HepG2 (cell line): ENCODE results near the gene RIF1. TPM values are rescaled to one million over a fixed set of nuclear protein-coding genes. Genes with fewer than 3 reads are reported as not detected.
A peak's percentile ranks its signal among the peaks of the same experiment; 100 is the strongest.

Experiments
- AKAP8 ChIP-seq: sonication (generic); formaldehyde crosslinking; IDR thresholded peaks from 2 replicates; pipeline ENCODE4 v1.5.1; 2020; ENCODE audit warnings: mild to moderate bottlenecking, missing genetic modification reagents
- ARID2 ChIP-seq: sonication (generic); formaldehyde crosslinking; IDR thresholded peaks from 2 replicates; pipeline ENCODE4 v1.8.1; 2022; ENCODE audit warnings: mild to moderate bottlenecking, missing genetic modification reagents, borderline replicate concordance
- BRCA1 ChIP-seq: sonication (generic); formaldehyde crosslinking; IDR thresholded peaks from 2 replicates; pipeline ENCODE4 v1.4.0; 2020; ENCODE audit warnings: missing genetic modification reagents
- CEBPB ChIP-seq: IDR thresholded peaks from 2 replicates; pipeline ENCODE4 v1.6.1; 2011; ENCODE audit warnings: low read depth, low read length, improper control_type of control experiment, borderline replicate concordance
- KDM5B ChIP-seq: sonication (generic); formaldehyde crosslinking; IDR thresholded peaks from 2 replicates; pipeline ENCODE4 v1.4.0; 2020; ENCODE audit warnings: missing genetic modification reagents, mild to moderate bottlenecking, borderline replicate concordance
- ONECUT2 ChIP-seq: sonication (generic); formaldehyde crosslinking; IDR thresholded peaks from 2 replicates; pipeline ENCODE4 v1.4.0; 2020; ENCODE audit warnings: missing genetic modification reagents
- POLR2AphosphoS5 ChIP-seq: IDR thresholded peaks from 2 replicates; pipeline ENCODE4 v1.6.1; 2012; ENCODE audit warnings: low read depth, low read length
- PPARG ChIP-seq: conservative IDR thresholded peaks from 2 replicates; pipeline ENCODE4 v1.6.1; 2016; ENCODE audit warnings: missing biosample characterization, missing genetic modification reagents
- RFXAP ChIP-seq: sonication (generic); formaldehyde crosslinking; IDR thresholded peaks from 2 replicates; pipeline ENCODE4 v1.4.0; 2020; ENCODE audit warnings: missing genetic modification reagents, borderline replicate concordance
- SALL1 ChIP-seq: sonication (generic); formaldehyde crosslinking; IDR thresholded peaks from 2 replicates; pipeline ENCODE4 v1.8.0; 2022; ENCODE audit warnings: mild to moderate bottlenecking, missing genetic modification reagents
- TCF7 ChIP-seq: sonication (generic); IDR thresholded peaks from 2 replicates; pipeline ENCODE4 v1.6.1; 2016; ENCODE audit warnings: antibody characterized with exemption, low read depth
- ZBTB21 ChIP-seq: sonication (generic); formaldehyde crosslinking; IDR thresholded peaks from 2 replicates; pipeline ENCODE4 v1.4.0; 2020; ENCODE audit warnings: missing genetic modification reagents
- ZBTB3 ChIP-seq: sonication (generic); formaldehyde crosslinking; IDR thresholded peaks from 2 replicates; pipeline ENCODE4 v1.4.0; 2020; ENCODE audit warnings: low read depth, mild to moderate bottlenecking, moderate library complexity, missing genetic modification reagents, borderline replicate concordance
- ZBTB37 ChIP-seq: sonication (generic); formaldehyde crosslinking; IDR thresholded peaks from 2 replicates; pipeline ENCODE4 v1.4.0; 2020; ENCODE audit warnings: mild to moderate bottlenecking, missing genetic modification reagents
- ZBTB43 ChIP-seq: sonication (generic); formaldehyde crosslinking; conservative IDR thresholded peaks from 2 replicates; pipeline ENCODE4 v1.4.0; 2020; ENCODE audit warnings: missing genetic modification reagents
- ZKSCAN8 ChIP-seq: IDR thresholded peaks from 2 replicates; pipeline ENCODE4 v1.6.1; 2016; ENCODE audit warnings: borderline replicate concordance, missing genetic modification reagents, missing compliant biosample characterization
- ZNF703 ChIP-seq: sonication (generic); formaldehyde crosslinking; IDR thresholded peaks from 2 replicates; pipeline ENCODE4 v1.5.1; 2020; ENCODE audit warnings: missing genetic modification reagents, mild to moderate bottlenecking, moderate library complexity, borderline replicate concordance
- polyA plus RNA-seq, 8 experiments: library from polyadenylated mRNA; depleted of rRNA in 3 of 8; stranded (reverse) in 7 of 8; unstranded in 1 of 8; fragments of >200 nt; fragmentation: Illumina TruSeq in 4 of 8; extraction: Trizol in 4 of 8; gene quantifications; 2 replicates each; pipeline versions ENCODE4 v1.2.1 to v1.2.3, GENCODE V29; 2011 to 2016; ENCODE audit warnings: low read depth in 4 of 8, missing spikeins in 1 of 8, mixed read lengths in 1 of 8; ENCODE audit not compliant: insufficient read depth in 1 of 8
- total RNA-seq, 5 experiments: library from RNA; depleted of rRNA; stranded (reverse); fragments of >200 nt; fragmentation: Illumina TruSeq; extraction: Trizol; gene quantifications; 2 replicates each; pipeline ENCODE4 v1.2.3, GENCODE V29; 2016; ENCODE audit warnings: low read depth in 1 of 5
- TF ChIP-seq, protein P1 (sequence below): sonication (generic); formaldehyde crosslinking; IDR thresholded peaks from 2 replicates; pipeline ENCODE4 v1.8.0; 2022; ENCODE audit warnings: missing genetic modification reagents, mild to moderate bottlenecking, inconsistent platforms, borderline replicate concordance
- TF ChIP-seq, protein P2 (sequence below): sonication (generic); formaldehyde crosslinking; IDR thresholded peaks from 2 replicates; pipeline ENCODE4 v1.4.0; 2020; ENCODE audit warnings: missing genetic modification reagents
- TF ChIP-seq, protein P3 (sequence below): sonication (generic); formaldehyde crosslinking; IDR thresholded peaks from 2 replicates; pipeline ENCODE4 v1.9.0; 2022; ENCODE audit warnings: low read depth, missing genetic modification reagents

The RIF1 gene
- total and polyA plus RNA-seq, 2 of the 13 experiments (the other 11 are each of a cell fraction or from before 2014, with no cell fraction given), result 12.1 to 73.6 TPM

- TF ChIP-seq, protein P1, sequence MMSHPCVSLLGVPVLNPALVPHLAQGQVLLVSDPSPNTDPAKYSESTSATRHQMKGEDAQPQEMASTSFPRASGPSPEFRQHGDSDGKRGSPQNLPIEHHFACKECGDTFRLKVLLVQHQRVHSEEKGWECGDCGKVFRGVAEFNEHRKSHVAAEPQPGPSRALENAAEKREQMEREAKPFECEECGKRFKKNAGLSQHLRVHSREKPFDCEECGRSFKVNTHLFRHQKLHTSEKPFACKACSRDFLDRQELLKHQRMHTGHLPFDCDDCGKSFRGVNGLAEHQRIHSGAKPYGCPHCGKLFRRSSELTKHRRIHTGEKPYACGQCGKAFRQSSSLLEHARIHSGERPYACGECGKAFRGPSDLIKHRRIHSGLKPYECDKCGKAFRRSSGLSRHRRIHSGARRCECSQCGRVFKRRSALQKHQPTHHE, result peak; percentile 63; the same call in 1 of the 2 replicates
- TF ChIP-seq ZKSCAN8 (CRISPR knock-in tag) (no peak; the same call in 1 of the 2 replicates), RFXAP (peak; percentile 90; the same call in 1 of the 2 replicates), ZNF703 (CRISPR knock-in tag) (peak; percentile 95), ZBTB21 (CRISPR knock-in tag) (0 out of 2 replicates have a peak, but pooled peaks have one; percentile 35), AKAP8 (CRISPR knock-in tag) (peak; percentile 91), ONECUT2 (CRISPR knock-in tag) (peak; percentile 95), CEBPB (no peak), TCF7 (no peak), ZBTB37 (CRISPR knock-in tag) (peak; percentile 66; the same call in 1 of the 2 replicates), BRCA1 (CRISPR knock-in tag) (peak; percentile 80; the same call in 1 of the 2 replicates), ZBTB43 (CRISPR knock-in tag) (peak; percentile 51; the same call in 1 of the 2 replicates), ARID2 (no peak), PPARG (no peak), SALL1 (CRISPR knock-in tag) (peak; percentile 96), POLR2AphosphoS5 (peak; percentile 85), KDM5B (peak; percentile 97), ZBTB3 (CRISPR knock-in tag) (peak; percentile 54; the same call in 1 of the 2 replicates)
- TF ChIP-seq, protein P2, sequence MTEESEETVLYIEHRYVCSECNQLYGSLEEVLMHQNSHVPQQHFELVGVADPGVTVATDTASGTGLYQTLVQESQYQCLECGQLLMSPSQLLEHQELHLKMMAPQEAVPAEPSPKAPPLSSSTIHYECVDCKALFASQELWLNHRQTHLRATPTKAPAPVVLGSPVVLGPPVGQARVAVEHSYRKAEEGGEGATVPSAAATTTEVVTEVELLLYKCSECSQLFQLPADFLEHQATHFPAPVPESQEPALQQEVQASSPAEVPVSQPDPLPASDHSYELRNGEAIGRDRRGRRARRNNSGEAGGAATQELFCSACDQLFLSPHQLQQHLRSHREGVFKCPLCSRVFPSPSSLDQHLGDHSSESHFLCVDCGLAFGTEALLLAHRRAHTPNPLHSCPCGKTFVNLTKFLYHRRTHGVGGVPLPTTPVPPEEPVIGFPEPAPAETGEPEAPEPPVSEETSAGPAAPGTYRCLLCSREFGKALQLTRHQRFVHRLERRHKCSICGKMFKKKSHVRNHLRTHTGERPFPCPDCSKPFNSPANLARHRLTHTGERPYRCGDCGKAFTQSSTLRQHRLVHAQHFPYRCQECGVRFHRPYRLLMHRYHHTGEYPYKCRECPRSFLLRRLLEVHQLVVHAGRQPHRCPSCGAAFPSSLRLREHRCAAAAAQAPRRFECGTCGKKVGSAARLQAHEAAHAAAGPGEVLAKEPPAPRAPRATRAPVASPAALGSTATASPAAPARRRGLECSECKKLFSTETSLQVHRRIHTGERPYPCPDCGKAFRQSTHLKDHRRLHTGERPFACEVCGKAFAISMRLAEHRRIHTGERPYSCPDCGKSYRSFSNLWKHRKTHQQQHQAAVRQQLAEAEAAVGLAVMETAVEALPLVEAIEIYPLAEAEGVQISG (CRISPR knock-in tag), result peak; percentile 93
- TF ChIP-seq, protein P3, sequence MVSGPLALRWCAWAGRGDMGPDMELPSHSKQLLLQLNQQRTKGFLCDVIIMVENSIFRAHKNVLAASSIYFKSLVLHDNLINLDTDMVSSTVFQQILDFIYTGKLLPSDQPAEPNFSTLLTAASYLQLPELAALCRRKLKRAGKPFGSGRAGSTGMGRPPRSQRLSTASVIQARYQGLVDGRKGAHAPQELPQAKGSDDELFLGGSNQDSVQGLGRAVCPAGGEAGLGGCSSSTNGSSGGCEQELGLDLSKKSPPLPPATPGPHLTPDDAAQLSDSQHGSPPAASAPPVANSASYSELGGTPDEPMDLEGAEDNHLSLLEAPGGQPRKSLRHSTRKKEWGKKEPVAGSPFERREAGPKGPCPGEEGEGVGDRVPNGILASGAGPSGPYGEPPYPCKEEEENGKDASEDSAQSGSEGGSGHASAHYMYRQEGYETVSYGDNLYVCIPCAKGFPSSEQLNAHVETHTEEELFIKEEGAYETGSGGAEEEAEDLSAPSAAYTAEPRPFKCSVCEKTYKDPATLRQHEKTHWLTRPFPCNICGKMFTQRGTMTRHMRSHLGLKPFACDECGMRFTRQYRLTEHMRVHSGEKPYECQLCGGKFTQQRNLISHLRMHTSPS (CRISPR knock-in tag), result peak; percentile 19; the same call in 1 of the 2 replicates
Measured at GRCh38 chr2:151409601-151410484, at the start of gene RIF1 (continued).
